ENCODE data around the gene TMEM140.

- TF ChIP-seq CTCF (IDR thresholded peaks at IDR 0.05), result no peak
- TF ChIP-seq POLR2AphosphoS5 (IDR thresholded peaks at IDR 0.05), result no peak
- TF ChIP-seq EP300 (IDR thresholded peaks at IDR 0.05; ENCODE audit: low read depth), result no peak
Observed at GRCh38 chr7:135206941-135207391, 59.1 kb downstream of the TMEM140 start.
